ENCODE results near the gene TRAPPC10.

GRCh38 chr21:44039828-44040227 lies 27.7 kb downstream of the TRAPPC10 start:
- TF ChIP-seq POLR2A (IDR thresholded peaks at IDR 0.05; ENCODE audit: borderline replicate concordance, extremely low read depth, insufficient read depth, insufficient read length) (no peak), ZFX (IDR thresholded peaks at IDR 0.05) (no peak), POLR2AphosphoS5 (IDR thresholded peaks at IDR 0.05; ENCODE audit: low read depth, low read length) (no peak)
- TF ChIP-seq, protein P1, sequence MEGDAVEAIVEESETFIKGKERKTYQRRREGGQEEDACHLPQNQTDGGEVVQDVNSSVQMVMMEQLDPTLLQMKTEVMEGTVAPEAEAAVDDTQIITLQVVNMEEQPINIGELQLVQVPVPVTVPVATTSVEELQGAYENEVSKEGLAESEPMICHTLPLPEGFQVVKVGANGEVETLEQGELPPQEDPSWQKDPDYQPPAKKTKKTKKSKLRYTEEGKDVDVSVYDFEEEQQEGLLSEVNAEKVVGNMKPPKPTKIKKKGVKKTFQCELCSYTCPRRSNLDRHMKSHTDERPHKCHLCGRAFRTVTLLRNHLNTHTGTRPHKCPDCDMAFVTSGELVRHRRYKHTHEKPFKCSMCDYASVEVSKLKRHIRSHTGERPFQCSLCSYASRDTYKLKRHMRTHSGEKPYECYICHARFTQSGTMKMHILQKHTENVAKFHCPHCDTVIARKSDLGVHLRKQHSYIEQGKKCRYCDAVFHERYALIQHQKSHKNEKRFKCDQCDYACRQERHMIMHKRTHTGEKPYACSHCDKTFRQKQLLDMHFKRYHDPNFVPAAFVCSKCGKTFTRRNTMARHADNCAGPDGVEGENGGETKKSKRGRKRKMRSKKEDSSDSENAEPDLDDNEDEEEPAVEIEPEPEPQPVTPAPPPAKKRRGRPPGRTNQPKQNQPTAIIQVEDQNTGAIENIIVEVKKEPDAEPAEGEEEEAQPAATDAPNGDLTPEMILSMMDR (IDR thresholded peaks at IDR 0.05 in 2 of 3, conservative IDR thresholded peaks at IDR 0.05 in 1 of 3; ENCODE audit: borderline replicate concordance in 1 of 3, insufficient read depth in 1 of 3, low read depth in 2 of 3, low read length in 2 of 3) = no peak
